HepG2 (cell line): Measurements from ENCODE around the gene ADAD2. TPM values are rescaled to one million over a fixed set of nuclear protein-coding genes. Genes with fewer than 3 reads are reported as not detected.

Experiments used
- ATAC-seq: fragments of 200-7000 bp; cut with Tn5 transposase; 3 replicates; pipeline ENCODE4 v1.9.1; 2020; ENCODE audit warnings: mild to moderate bottlenecking, moderate library complexity
- BruUV-seq: library from RNA; stranded (reverse); fragments of 400-500 nt; replicated peaks from 2 replicates; lab custom pipeline; 2021; lab: Mats Ljungman, UMichigan
- CTCF ChIA-PET: fragments of 300-600 bp; formaldehyde crosslinking; extraction: SDS; loops from one replicate; lab custom pipeline; 2021; ENCODE audit warnings: low total read pairs, inconsistent platforms, low intra/inter-chr PET ratio; lab: Yijun Ruan, JAX
- POLR2A ChIA-PET: fragments of 350-600 bp; sonication (Branson Sonifier 250); formaldehyde crosslinking; loops from one replicate; lab custom pipeline; 2020; ENCODE audit warnings: antibody characterized with exemption, inconsistent platforms; lab: Yijun Ruan, JAX
- DNase-seq: peaks from one replicate; pipeline ENCODE4 v3.0.0-alpha.2; 2015; ENCODE audit warnings: low spot score
- FAIRE-seq: peaks from 3 replicates; lab custom pipeline; 2011; peaks lifted over from hg19 to GRCh38; lab: Jason Lieb, UNC
- H2AFZ ChIP-seq: one replicate; pipeline ENCODE4 v1.6.1; 2011; ENCODE audit warnings: low read length, inconsistent platforms
- H3K27ac ChIP-seq: fragments of 300-600 bp; 3 replicates; pipeline ENCODE4 v1.8.0; 2011; ENCODE audit warnings: mixed run types, mild to moderate bottlenecking, mixed read lengths, low read length, inconsistent platforms; ENCODE audit not compliant: insufficient read depth; ENCODE audit errors: extremely low read length
- H3K27me3 ChIP-seq, 2 experiments: fragments of 200-600 bp in 1 of 2; 2 replicates in 1 of 2; 3 replicates in 1 of 2; pipeline versions ENCODE4 v1.6.0 to v1.8.0; 2011; ENCODE audit warnings: low read length in 2 of 2, mild to moderate bottlenecking in 2 of 2, moderate library complexity in 2 of 2, inconsistent platforms in 1 of 2; ENCODE audit not compliant: insufficient read depth in 2 of 2, control insufficient read depth in 1 of 2
- H3K36me3 ChIP-seq, 2 experiments: fragments of 200-600 bp in 1 of 2; replicated peaks in 1 of 2; 2 replicates in 1 of 2; 3 replicates in 1 of 2; pipeline versions ENCODE4 v1.5.1 to v1.8.0; 2011; ENCODE audit warnings: low read length in 2 of 2, inconsistent platforms in 1 of 2; ENCODE audit not compliant: insufficient read depth in 2 of 2, control insufficient read depth in 1 of 2
- H3K4me1 ChIP-seq: 2 replicates; pipeline ENCODE4 v1.5.1; 2012; ENCODE audit warnings: low read length, inconsistent platforms; ENCODE audit not compliant: insufficient read depth
- H3K4me2 ChIP-seq: 2 replicates; pipeline ENCODE4 v1.6.0; 2011; ENCODE audit warnings: low read depth, low read length, inconsistent platforms
- H3K4me3 ChIP-seq, 3 experiments: fragments of 200-600 bp in 1 of 3; sonication (generic), shearing (Covaris generic) in 1 of 3; replicated peaks in 1 of 3; 2 replicates each; pipeline ENCODE4 v1.5.1; 2011 to 2016; ENCODE audit warnings: low read length in 3 of 3, inconsistent platforms in 2 of 3, low read depth in 2 of 3, mild to moderate bottlenecking in 2 of 3, control low read depth in 1 of 3, mixed read lengths in 1 of 3; ENCODE audit not compliant: insufficient read depth in 1 of 3
- H3K79me2 ChIP-seq: one replicate; pipeline ENCODE4 v1.6.1; 2011; ENCODE audit warnings: low read length, inconsistent platforms; ENCODE audit not compliant: insufficient read depth
- H3K9ac ChIP-seq: 2 replicates; pipeline ENCODE4 v1.6.0; 2011; ENCODE audit warnings: mild to moderate bottlenecking, low read depth, low read length, inconsistent platforms; ENCODE audit not compliant: insufficient read depth
- H3K9me3 ChIP-seq: 2 replicates; pipeline ENCODE4 v1.5.1; 2012; ENCODE audit warnings: mild to moderate bottlenecking, low read length
- H4K20me1 ChIP-seq: 2 replicates; pipeline ENCODE4 v1.6.0; 2011; ENCODE audit warnings: inconsistent platforms, mild to moderate bottlenecking, low read length, moderate library complexity; ENCODE audit not compliant: insufficient read depth
- PHF5A ChIP-seq: IDR thresholded peaks from one replicate; pipeline ENCODE4 v1.6.1; 2018; ENCODE audit warnings: low read depth, missing genetic modification reagents; ENCODE audit not compliant: unreplicated experiment
- ZNF180 ChIP-seq: sonication (generic); formaldehyde crosslinking; IDR thresholded peaks from 2 replicates; pipeline ENCODE4 v1.4.0; 2020; ENCODE audit warnings: low read depth, missing genetic modification reagents, borderline replicate concordance
- ZNF768 ChIP-seq: sonication (generic); formaldehyde crosslinking; IDR thresholded peaks from 2 replicates; pipeline ENCODE4 v1.4.0; 2020; ENCODE audit warnings: missing genetic modification reagents
- WGBS: methylation state at CpG from one replicate; pipeline ENCODE4 v1.1.6; 2017; ENCODE audit warnings: low lambda C conversion rate; 5-methylcytosine and 5-hydroxymethylcytosine counted together
- in situ Hi-C: cut with HindIII; loops from 2 replicates; pipeline ENCODE4 v1.10.0; 2017; ENCODE audit warnings: low pct_unique_long_range_greater_than_20kb; ENCODE audit not compliant: extremely low pct_ligation_motif_present
- intact Hi-C: fragments of 100-400 bp; cut with micrococcal nuclease; formaldehyde crosslinking; loops from one replicate; pipeline ENCODE4 v1.10.0; 2022; ENCODE audit not compliant: unreplicated experiment
- polyA plus RNA-seq, 8 experiments: library from polyadenylated mRNA; depleted of rRNA in 3 of 8; stranded (reverse) in 7 of 8; unstranded in 1 of 8; fragments of >200 nt; fragmentation: Illumina TruSeq in 4 of 8; extraction: Trizol in 4 of 8; gene quantifications; 2 replicates each; pipeline versions ENCODE4 v1.2.1 to v1.2.3, GENCODE V29; 2011 to 2016; ENCODE audit warnings: low read depth in 4 of 8, missing spikeins in 1 of 8, mixed read lengths in 1 of 8; ENCODE audit not compliant: insufficient read depth in 1 of 8
- total RNA-seq, 5 experiments: library from RNA; depleted of rRNA; stranded (reverse); fragments of >200 nt; fragmentation: Illumina TruSeq; extraction: Trizol; gene quantifications; 2 replicates each; pipeline ENCODE4 v1.2.3, GENCODE V29; 2016; ENCODE audit warnings: low read depth in 1 of 5
- TF ChIP-seq, protein P1 (sequence below): sonication (generic); formaldehyde crosslinking; IDR thresholded peaks from 2 replicates; pipeline ENCODE4 v1.4.0; 2020; ENCODE audit warnings: missing genetic modification reagents, mild to moderate bottlenecking, borderline replicate concordance

Gene ADAD2
- total and polyA plus RNA-seq, 2 of the 13 experiments (the other 11 are each of a cell fraction or from before 2014, with no cell fraction given): not detected

DNA sequence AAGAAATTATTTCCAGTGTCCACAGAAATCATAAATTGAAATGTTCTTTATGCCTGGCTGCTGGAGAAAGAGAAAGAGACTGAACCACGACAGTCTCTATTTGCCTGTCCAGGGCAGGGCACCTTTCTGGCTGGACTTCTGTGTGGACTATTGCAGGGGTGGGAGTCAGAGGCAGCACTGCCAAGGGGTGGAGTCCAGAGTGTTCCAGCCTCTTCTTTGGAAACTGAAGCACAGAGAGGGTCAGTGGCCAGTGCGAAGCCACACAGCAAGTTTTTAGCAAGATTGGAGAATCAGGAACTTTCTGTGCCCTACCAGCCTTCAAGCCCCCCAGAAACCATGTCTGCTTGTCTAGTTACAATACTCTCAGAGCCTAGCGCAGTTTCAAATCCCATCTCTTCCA, 33.6 kb downstream of the ADAD2 start:
- Histone ChIP-seq H3K9ac (no peak overlapping the region), H3K4me2 (no peak overlapping the region), H2AFZ (no peak overlapping the region), H3K4me1 (peaks cover 5% of the 10 kb centered on the region; the same call in 1 of the 2 replicates), H3K36me3 (no peaks in the 10 kb centered on the region), H3K9me3 (no peaks in the 10 kb centered on the region), H3K4me3 (no peak overlapping the region), H3K27ac (no peak overlapping the region), H3K79me2 (no peaks in the 10 kb centered on the region), H4K20me1 (no peaks in the 10 kb centered on the region), H3K27me3 (peaks cover 4 to 57% of the 10 kb centered on the region in 2 experiments; a peak in 4 of 5 replicates)
- ATAC-seq: no peak
- no TSS peak for BruUV-seq
- TF ChIP-seq, protein P1, sequence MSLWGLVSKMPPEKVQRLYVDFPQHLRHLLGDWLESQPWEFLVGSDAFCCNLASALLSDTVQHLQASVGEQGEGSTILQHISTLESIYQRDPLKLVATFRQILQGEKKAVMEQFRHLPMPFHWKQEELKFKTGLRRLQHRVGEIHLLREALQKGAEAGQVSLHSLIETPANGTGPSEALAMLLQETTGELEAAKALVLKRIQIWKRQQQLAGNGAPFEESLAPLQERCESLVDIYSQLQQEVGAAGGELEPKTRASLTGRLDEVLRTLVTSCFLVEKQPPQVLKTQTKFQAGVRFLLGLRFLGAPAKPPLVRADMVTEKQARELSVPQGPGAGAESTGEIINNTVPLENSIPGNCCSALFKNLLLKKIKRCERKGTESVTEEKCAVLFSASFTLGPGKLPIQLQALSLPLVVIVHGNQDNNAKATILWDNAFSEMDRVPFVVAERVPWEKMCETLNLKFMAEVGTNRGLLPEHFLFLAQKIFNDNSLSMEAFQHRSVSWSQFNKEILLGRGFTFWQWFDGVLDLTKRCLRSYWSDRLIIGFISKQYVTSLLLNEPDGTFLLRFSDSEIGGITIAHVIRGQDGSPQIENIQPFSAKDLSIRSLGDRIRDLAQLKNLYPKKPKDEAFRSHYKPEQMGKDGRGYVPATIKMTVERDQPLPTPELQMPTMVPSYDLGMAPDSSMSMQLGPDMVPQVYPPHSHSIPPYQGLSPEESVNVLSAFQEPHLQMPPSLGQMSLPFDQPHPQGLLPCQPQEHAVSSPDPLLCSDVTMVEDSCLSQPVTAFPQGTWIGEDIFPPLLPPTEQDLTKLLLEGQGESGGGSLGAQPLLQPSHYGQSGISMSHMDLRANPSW (CRISPR knock-in tag): no peak
- peak; percentile 84 for TF ChIP-seq ZNF768 (CRISPR knock-in tag)
- no peak for TF ChIP-seq ZNF180 (CRISPR knock-in tag)
- ChIA-PET POLR2A (no interaction called here), CTCF (no interaction called here)
- intact Hi-C loops (no loop called here), in situ Hi-C loops (no loop called here)
- 15% methylated on average over 3 of the region's 3 CpGs for WGBS
- no peak for DNase-seq
- FAIRE-seq: no peak

DNA sequence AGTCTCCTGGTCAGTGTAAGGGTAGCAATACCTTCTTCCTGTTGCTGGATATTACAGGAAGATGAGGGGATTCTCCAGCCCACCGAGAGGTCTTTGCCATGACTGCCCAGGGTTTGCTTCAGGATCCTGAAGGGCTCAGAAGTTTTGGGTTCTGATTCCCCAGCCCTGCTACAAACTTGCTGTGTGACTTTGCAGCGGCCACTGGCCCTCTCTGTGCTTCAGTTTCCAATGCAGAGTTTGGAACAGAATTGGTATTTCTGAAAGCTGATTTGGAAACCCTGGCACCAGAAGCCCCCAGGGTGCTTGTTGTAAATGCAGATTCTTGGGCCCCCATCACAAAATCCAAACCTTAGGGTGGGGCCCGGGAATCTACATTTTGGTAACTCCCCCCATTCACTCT, 34.2 kb downstream of the ADAD2 start:
- Histone ChIP-seq H3K9me3 (no peaks in the 10 kb centered on the region), H4K20me1 (no peaks in the 10 kb centered on the region), H3K4me2 (no peak overlapping the region), H3K4me3 (no peak overlapping the region), H3K36me3 (no peaks in the 10 kb centered on the region), H3K79me2 (no peaks in the 10 kb centered on the region), H3K27me3 (peaks cover 4 to 59% of the 10 kb centered on the region in 2 experiments; a peak in 4 of 5 replicates), H3K9ac (no peak overlapping the region), H3K27ac (no peak overlapping the region), H2AFZ (no peak overlapping the region), H3K4me1 (peaks cover 5% of the 10 kb centered on the region; the same call in 1 of the 2 replicates)
- WGBS: 0% methylated on average over 2 of the region's 3 CpGs
- TF ChIP-seq ZNF768 (CRISPR knock-in tag): peak; percentile 91
- no peak for TF ChIP-seq PHF5A (CRISPR knock-in tag)
- ATAC-seq (no peak), DNase-seq (no peak), FAIRE-seq (no peak)
- no TSS peak for BruUV-seq
- in situ Hi-C loops (no loop called here), intact Hi-C loops (no loop called here)
- POLR2A ChIA-PET: no interaction called here
- CTCF ChIA-PET: no interaction called here
